HG02970 (cell line): ENCODE results near the gene ADTRP.

ENCODE experiments used
- ATAC-seq: cut with Tn5 transposase; IDR thresholded peaks from one replicate; pipeline ENCODE4 v1.9.1; 2021; ENCODE audit warnings: mild to moderate bottlenecking, moderate library complexity, moderate number of reproducible peaks; ENCODE audit not compliant: unreplicated experiment, low FRiP score

The ADTRP gene

DNA sequence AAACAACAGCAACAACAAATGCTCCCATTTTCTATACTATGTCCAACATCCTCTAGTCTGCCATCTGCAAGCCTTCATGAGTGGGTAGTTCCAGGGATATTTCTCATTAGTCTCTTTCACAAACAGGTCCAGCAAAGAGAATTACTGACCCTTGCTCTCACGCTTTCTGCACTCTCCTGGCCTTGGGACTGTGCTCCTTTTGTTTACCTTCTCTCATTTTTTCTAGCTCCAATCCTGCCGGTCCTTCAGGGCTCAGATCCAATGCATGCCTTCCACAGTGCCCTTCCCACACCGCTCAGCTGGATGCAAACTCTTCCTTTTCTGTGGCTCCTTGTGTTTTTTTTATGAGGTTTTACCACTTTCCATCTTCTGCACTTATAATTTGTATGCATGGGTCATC is 47.2 kb downstream of the ADTRP start:
- no peak for ATAC-seq

DNA sequence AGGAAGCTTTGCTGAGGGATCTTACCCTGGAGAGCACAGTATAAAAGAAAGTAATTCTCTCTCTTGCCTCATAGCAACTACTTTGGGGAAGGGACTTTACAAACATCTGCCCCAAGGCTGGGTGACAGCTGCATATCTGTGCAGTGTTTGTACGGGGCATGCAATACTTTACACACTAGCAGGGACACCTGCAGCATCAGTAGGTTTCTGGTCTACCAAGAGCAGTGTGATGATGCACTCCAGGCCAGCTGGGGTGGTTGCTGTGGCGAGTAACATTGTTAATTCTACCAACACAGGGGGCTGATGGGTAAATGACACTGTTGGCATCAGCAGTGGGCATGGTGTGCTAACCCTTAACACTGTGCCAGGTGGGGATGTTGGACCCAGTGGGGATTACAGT is 48.0 kb downstream of the ADTRP start:
- ATAC-seq, result no peak

DNA sequence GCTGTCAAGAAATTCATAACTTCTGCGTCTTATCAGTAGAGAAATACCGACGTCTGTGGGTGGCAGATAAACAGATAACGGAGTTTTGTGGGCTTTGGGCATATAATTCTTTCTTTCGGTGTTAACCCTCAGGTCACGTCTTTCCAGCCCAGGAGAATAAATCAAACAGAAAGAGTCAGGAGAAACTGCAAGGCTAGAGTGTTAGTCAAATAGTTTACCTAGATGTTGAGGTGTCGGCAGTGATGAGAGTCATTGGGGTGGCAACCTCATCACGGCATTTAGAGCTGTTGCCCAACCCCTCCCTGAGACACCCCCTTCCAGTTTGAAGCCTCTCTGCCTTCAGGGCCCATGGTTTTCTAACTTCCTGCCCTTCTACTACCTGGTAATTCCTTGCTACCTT is 49.5 kb downstream of the ADTRP start:
- ATAC-seq, result no peak

DNA sequence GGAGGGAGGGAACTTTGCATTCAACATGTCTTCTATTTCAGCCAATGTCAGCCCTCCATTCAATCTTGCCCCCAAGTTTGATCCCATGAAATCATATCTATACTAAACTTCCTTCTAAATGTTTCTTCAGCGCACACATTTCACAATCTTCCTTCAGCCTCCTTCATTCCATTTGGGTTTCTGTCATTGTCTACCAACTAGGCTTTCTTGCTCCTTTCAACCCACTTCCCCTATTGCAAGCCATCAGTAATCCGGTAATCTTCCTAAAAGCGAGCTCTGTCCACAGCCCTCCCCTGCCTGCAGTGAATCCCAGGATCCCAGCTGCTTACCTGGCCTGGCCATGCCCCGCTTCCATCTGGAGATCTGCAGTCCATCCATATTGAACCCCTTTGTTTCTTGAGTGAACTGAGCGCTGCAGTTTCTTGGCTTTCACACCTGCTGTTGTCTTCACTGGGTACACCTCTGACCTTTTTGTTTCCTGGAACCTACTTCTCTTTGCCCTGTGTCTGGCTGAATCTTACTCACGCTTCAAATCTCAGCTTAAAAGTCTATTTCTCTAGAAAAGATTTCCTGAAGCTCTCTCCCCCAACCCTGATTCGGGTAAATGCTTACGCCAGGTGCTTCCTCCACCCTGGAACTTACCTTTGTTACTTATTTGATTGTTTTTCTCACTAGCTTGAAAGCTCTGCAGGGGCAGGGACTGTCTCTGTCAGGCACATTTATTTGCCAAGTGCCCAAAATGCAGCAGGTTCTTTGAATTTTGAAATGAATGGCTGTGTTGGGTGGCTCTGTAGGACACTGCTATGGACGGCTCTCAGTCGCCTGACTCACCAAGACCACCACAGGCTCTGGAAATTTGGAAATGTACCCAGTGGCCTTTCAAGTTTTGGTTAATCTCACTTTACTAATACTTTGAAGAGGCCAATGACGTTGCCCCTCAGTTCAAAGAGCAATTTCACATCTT is 50.3 kb downstream of the ADTRP start:
- ATAC-seq, result no peak

DNA sequence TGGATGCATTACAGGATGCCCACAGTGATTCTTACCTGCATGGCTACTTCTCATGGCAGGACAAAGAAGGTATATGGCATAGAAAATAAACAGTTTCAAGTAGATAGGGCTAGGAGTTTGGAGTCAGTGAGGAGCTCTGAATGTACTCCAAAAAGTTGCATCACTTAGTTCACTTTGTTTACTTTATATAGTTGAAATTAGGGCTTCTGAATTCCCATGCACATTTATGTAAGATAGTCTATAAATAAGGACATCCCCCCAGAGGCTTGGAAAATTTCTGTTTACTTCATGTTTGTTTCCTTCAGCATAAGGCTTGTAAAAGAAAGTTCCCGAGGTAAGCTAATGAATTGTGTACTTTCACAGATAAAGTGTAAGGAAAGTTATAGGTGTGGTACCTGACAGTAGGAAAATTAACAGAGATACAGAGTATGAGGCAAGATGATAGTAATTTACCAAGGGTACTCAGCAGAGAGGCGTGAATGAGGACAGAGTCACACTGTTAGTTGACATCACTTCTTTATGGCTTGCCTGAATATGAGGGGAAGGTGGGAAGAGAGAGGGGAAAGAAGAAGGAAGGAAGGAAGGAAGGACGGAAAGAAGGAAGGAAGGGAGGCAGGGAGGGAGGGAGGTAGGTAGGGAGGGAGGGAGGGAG is 51.1 kb downstream of the ADTRP start:
- no peak for ATAC-seq

DNA sequence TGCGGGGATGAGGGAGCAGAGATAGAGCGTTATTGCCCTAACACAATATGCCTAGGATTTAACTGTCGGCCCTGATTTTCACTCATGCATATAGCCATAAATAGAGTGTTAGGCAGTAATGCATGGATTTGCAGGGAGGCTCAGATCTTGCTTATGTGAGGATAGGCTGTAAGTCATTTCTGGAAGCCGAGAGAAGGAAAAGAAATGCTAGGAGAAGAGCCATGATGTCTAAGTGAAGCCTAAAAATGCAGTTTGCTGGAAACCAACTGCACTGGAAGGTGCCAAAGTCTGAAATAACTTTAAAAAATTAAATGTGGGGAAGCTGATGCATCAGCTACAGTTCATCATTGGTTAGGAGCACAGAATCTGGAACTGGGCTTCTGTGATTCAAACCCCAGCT is 54.3 kb downstream of the ADTRP start:
- no peak for ATAC-seq

DNA sequence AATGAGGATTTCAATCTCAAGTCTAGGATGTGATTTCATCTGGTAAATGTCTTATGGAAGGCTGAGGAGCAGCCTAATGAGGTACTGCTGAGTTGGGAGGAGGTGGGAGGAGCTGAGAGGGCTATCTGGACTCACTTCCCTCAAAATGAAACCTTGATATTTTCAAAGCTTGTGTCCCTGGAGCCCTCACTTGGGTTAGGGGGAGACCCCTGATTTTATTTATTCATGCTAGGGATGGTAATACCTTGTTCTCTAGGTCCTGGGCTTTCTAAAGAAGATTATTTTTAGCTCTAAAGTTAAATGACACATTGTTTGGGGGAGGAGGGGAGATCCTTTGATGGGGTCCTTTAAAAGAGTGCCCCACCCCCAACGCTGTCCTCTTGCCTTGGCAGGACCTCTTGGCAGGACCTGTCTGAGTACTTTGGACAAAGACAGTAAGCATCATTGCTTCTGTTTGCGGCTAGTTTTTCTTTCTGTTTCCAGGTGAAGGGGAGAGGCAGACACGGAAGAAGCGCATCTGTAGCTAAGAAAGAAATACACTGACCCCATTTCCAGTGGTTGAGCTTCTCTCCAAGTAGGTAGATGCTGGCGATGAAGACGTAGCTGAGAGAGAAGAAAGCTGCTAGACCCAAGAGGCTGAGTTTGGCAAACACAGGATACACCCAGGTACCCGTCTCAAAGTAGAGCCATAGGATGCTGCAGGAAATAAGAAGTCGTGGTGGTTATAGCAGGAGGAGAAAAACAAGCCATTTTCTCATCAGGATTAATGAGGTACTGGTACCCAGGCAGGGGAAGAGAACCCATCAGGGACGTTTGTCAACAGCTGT is 55.6 kb downstream of the ADTRP start:
- no peak for ATAC-seq

DNA sequence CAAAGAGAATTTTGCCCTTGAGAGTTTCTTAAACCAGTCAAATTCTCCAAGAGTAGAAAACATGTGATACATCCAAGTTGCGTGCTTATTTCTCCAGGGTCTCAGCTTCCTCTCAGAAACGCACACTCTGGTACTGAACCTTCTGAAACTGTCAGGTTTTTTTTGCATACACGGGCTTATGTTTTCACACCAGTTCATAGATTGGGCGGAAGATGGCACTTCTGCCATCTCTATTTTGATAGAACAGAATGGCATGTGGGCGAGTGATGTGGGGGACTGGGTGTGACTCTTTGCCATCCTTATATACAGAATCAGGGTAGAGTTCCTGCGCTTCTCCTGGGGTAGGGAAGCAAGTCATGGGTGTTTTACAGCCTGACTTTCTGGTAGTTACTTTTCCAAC is 56.4 kb downstream of the ADTRP start:
- no peak for ATAC-seq

DNA sequence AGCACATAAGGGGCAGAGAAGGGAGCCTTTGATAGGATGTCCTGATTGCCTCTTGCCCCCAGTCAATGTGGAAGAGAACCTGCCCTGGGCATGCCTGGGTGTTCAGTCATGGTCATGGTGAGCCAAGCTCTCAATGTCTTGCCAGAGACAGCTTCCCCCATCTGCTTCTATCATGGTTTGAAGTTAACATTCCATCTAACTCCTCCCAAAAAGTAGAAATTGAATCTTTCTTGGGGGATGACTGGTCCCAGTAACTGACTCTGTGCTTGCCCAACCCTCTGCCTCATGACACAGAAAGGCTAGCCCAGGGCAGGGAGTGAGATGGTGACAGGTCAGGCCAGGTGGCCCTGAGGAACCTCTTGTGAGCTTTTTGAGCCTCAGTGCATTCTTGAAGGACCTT is 60.1 kb downstream of the ADTRP start:
- ATAC-seq, result no peak

DNA sequence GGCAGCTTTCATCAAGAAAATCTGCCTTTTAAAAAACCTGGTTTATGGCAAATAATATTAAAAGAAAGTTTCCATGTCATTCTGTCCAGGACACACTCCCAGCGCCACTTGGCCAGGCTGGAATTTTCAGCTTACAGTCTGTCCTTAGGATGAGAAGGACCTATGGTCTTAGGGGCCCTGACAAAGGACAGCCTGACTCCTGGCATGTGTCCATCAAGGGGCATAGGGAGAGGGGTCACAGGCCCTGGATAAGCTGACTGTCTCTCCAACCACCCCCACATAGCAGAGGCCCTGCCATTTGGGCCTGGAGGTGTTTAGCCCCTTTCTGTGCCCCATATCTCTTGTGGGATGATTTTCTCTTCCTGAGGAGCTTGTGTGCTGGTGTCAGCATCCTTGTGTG is 60.6 kb downstream of the ADTRP start:
- ATAC-seq, result no peak

DNA sequence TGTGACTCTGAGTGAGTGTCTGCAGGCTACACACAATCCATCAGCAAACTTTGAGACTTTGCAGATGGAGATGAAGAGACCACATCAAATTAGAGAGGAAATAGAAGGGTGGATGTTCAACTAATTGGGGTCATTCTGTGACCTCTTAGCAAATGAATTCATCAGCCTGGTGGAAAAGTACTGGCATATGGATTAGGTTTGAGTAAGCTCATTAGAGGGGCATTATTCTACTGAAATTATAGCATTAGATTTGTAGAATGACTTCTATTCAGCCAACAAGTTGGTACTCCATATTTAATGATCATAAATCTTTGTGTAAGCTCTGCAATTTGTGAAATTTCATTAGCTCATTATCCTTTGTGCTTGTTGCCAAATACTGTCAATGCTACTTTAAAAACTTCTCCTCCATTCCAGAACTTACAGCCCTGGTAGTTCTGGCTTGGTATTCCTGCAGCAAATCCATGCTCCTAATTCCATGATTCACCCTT is 63.8 kb downstream of the ADTRP start:
- no peak for ATAC-seq

DNA sequence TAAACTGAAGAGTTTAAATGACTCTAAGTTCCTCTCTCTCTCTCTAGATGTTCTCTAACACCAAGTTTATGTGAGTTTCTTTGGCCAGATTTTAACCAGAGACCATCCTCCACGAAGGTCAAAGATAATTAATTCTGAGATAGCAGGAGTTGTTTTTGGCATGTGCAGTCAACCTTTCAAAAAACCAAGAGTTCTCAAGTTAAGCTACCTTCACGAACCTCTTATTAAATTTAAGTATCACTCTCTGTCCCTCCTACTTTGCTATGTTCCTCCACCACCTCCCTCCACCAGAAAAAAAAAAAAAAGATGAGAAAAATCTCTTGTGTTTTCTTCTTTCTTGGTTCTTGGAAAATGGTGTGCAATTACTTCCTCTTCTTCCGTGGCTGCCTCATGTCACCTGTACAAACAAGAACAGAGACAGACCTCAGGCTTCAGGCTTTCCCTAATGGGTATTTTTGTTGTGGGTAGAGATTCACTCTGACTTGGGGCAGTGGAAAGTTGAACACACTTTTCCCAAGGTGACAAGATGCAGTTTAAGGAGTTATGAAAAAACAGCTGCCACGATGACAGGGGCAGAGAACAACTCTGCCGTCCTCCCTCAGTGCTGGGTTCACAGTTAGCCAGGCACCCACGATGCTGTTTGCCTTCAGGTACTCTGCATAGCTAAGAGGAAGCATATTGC is 64.3 kb downstream of the ADTRP start:
- no peak for ATAC-seq

DNA sequence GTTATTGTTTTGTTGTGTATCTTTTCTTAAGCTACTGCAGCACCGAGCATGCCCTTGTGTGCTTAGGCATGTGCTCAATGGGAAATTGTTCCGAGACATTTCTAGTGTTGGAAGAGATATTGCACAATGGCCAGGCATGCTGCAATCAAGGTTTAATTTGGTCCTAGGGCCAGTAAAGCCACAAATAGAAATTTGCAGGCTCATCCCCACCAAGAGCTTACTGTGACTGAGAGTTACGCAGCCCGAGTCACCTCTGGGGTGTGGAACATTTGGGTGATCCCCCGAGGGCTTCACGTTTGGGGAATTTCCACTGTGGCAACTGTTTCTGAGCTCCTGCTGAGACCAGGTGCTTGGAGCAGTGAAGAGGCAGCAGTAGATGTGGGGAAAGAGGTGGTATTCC is 65.8 kb downstream of the ADTRP start:
- ATAC-seq, result no peak

DNA sequence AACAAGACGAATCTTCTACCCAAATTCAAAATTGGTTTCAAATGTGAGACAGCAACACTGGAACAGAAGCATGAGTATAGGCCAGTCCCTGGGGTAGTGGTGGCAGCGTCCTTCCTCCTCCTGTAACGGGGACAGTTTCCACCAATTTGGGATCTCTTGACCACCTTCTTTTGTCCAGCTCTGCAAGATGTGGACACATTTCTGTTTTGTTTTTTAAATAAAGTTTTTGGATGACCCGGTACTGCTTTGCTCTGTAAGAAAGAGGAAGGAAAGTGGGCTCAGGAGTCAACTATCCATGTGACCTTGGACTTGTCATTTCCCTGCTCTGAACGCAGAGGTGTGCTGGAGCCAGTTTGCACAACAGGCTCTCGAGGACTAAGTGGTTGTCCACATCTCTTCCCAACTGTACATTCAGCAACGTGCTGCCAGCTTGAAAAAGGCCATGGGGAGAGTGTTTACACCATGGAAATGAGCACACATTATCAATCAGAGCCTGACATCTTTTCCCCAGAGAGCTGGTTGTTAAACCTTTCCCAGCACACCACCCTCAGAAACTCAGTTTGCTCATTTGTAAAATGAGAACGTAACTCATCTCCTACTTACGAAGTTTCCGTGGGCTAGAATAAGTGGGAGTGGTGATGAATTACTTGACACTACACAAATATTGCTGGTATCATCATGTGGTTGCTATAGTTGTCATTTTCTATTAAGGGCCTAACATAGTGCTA is 66.5 kb downstream of the ADTRP start:
- no peak for ATAC-seq

DNA sequence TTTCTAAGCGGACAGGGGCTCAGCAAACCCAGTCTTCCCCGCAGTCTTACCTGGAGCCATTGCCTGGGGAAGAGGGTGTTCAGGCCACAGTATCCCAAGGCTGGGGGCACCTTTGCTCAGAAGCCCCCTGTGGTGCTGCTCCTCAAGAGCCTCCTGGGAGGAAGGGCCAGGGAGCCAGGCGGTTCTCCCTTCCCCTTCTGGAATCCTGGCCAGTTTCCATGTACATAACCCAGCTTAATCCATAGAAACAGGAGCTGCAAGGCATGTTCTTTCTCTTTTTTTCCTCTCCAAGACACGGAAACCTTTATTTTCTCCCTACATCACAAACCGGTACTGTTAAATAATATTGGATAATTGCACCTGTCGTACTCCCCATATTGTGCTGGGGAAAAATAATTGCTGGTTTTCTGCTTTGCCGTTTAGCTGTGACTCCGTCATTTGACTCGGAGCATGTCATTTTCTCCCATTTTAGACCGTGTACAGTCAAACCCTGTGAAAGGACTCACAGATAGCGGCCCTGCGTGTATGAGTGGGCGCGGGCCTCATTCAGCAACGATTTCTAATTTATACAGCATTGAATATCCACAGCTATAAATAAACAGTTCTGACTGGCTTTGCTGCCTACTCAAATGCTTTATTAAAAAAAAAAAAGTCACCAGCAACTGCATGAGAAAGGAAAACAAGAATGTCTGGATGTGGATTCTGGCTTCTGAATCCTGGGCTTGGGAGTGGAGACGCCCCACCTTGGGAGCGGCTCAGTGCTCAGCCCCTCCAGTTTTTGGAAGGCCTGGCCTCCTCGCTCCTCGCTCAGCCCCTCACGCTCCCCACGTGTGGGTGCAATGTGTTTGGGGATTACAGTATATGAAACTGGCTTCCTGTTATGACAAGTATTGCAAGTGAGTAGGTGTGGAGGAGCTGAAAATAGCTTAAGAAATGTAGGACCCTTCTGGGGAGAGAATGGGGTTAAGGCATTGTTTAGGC is 67.3 kb downstream of the ADTRP start:
- no peak for ATAC-seq

DNA sequence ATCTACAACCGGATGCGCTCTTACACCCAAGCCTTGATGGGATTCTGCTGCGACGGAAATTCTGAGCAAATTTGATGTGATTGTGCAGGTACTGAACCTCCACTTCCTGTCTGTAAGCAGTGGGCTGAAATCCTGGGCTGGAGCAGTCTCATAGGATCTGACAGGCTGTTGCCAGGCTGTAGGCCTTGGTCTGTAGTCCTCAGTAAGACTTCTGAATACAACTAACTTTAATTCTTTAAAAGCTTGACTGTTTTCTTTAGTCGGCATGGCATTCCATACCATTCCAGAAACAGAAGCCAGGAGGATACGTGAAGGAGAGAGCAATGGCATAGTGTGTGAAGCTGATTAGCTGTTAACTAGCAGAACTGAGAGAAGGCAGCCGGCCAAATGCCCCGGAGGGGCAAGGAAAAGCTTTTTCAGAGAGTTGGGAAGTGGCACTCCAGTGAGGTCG is 68.3 kb downstream of the ADTRP start:
- ATAC-seq, result no peak

DNA sequence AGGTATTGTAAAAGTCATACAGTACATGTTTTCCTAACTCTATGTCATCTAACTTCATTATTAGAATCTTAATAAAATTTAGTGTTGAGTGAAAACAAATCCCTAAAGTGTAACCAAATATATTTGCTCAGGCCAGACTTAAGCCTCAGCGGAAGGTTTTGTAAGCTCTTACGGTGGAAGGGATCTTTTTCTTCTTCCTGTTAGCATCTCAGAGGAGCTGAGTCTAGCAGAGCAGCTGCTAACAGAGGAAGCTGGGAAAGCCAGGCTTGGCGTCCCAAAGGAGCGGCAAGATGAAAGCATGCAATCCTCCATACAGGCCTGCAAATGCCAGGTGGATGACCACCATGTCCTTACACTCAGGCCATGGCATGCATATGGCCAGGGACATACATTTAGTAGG is 72.4 kb downstream of the ADTRP start:
- no peak for ATAC-seq

DNA sequence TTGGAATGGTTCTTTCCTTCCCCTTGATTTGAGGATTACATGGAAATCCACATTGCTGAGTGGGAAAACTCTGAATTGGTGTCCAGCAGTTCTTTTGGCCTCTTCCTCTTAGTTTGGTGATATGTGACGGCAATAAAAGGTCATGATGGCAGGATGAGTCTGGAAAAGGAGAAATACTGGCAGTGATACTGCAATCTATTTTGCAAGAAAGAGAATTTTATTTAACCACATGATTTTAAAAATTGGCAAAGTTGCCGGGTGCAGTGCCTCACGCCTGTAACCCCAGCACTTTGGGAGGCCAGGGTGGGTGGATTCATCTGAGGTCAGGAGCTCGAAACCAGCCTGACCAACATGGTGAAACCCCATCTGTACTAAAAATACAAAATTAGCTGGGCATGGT is 73.1 kb downstream of the ADTRP start:
- no peak for ATAC-seq
